HG03175 (cell line): ENCODE measurements around the gene MXI1.
"Not testable (repeated sequence)": the region's sequence is repeated elsewhere in the genome, so short reads cannot be mapped to it uniquely, and the experiment has no call there.

ENCODE experiments used
- ATAC-seq: cut with Tn5 transposase; IDR thresholded peaks from one replicate; pipeline ENCODE4 v1.9.1; 2021; ENCODE audit warnings: mild to moderate bottlenecking, moderate library complexity; ENCODE audit not compliant: unreplicated experiment

The MXI1 gene

GRCh38 chr10:110181451-110181850 lies 26.0 kb upstream of the MXI1 start:
- ATAC-seq, result no peak

GRCh38 chr10:110181911-110182310 lies 25.5 kb upstream of the MXI1 start:
- ATAC-seq, result no peak

- ATAC-seq, result no peak
These were observed 23.0 kb upstream of the MXI1 start for GRCh38 chr10:110184398-110184797.

GRCh38 chr10:110185646-110186182 lies 21.7 kb upstream of the MXI1 start:
- ATAC-seq, result not testable (repeated sequence)

- no peak for ATAC-seq
These were observed 17.2 kb upstream of the MXI1 start for GRCh38 chr10:110190170-110190569.

- ATAC-seq, result peak; percentile 59
These were observed 14.9 kb upstream of the MXI1 start for GRCh38 chr10:110192552-110192951.

- ATAC-seq, result no peak
These were observed 6.9 kb upstream of the MXI1 start for GRCh38 chr10:110200503-110200902.

GRCh38 chr10:110201046-110201445 lies 6.4 kb upstream of the MXI1 start:
- ATAC-seq, result not testable (repeated sequence)

- ATAC-seq, result no peak
These were observed 3.6 kb upstream of the MXI1 start for GRCh38 chr10:110203500-110204455.

GRCh38 chr10:110205051-110205675 lies 2.2 kb upstream of the MXI1 start:
- ATAC-seq, result no peak

- peak; percentile 11 for ATAC-seq
These were observed 604 bp downstream of the MXI1 start for GRCh38 chr10:110207805-110208613.

- no peak for ATAC-seq
These were observed 1.4 kb downstream of the MXI1 start for GRCh38 chr10:110208614-110209453.

- no peak for ATAC-seq
These were observed 2.1 kb downstream of the MXI1 start for GRCh38 chr10:110209454-110209925.

GRCh38 chr10:110209926-110210673 lies 2.7 kb downstream of the MXI1 start:
- ATAC-seq, result no peak

- peak; percentile 75 for ATAC-seq
These were observed 3.5 kb downstream of the MXI1 start for GRCh38 chr10:110210674-110211464.

GRCh38 chr10:110211465-110211843 lies 4.0 kb downstream of the MXI1 start:
- no peak for ATAC-seq

- ATAC-seq, result no peak
These were observed 5.0 kb downstream of the MXI1 start for GRCh38 chr10:110212119-110213006.
